WTC11 (cell line): ENCODE data around the gene PIGO. TPM values are rescaled to one million over a fixed set of nuclear protein-coding genes. Genes with fewer than 3 reads are reported as not detected.

Experiments used
- ATAC-seq: fragments of 200-7000 bp; cut with Tn5 transposase; 2 replicates; pipeline ENCODE4 v1.10.0; 2021; ENCODE audit warnings: mild to moderate bottlenecking, moderate library complexity
- CTCF ChIA-PET: fragments of 300-600 bp; sonication (Branson Sonifier 250); formaldehyde crosslinking; loops from one replicate; lab custom pipeline; 2021; ENCODE audit warnings: antibody characterized with exemption; lab: Charles Lee
- POLR2A ChIA-PET: fragments of 350-600 bp; sonication (Branson Sonifier 250); formaldehyde crosslinking; loops from one replicate; lab custom pipeline; 2021; ENCODE audit warnings: antibody characterized with exemption; lab: Charles Lee
- DNase-seq: peaks from one replicate; pipeline ENCODE4 v3.0.0; 2021; ENCODE audit warnings: low spot score
- H3K27ac Mint-ChIP-seq: 2 replicates; pipeline ENCODE4 v1.8.0; 2021; ENCODE audit warnings: mixed read lengths
- H3K27me3 Mint-ChIP-seq: 2 replicates; pipeline ENCODE4 v1.8.0; 2021; ENCODE audit warnings: low read depth, mild to moderate bottlenecking, moderate library complexity, mixed read lengths
- H3K36me3 Mint-ChIP-seq: 2 replicates; pipeline ENCODE4 v1.8.0; 2021; ENCODE audit warnings: mixed read lengths
- H3K4me1 Mint-ChIP-seq: 2 replicates; pipeline ENCODE4 v1.8.0; 2022; ENCODE audit warnings: mixed read lengths
- H3K4me3 Mint-ChIP-seq: 2 replicates; pipeline ENCODE4 v1.8.0; 2021; ENCODE audit warnings: mild to moderate bottlenecking, moderate library complexity, mixed read lengths
- H3K9me3 Mint-ChIP-seq: 2 replicates; pipeline ENCODE4 v1.8.0; 2021; ENCODE audit warnings: mixed read lengths
- ATF3 ChIP-seq: sonication (generic); formaldehyde crosslinking; conservative IDR thresholded peaks from 2 replicates; pipeline ENCODE4 v1.8.1; 2022; ENCODE audit warnings: mild to moderate bottlenecking, missing genetic modification reagents
- FOXJ3 ChIP-seq: sonication (generic); formaldehyde crosslinking; IDR thresholded peaks from 2 replicates; pipeline ENCODE4 v1.9.0; 2021; ENCODE audit warnings: missing genetic modification reagents, mild to moderate bottlenecking, borderline replicate concordance
- FOXK1 ChIP-seq: sonication (generic); formaldehyde crosslinking; IDR thresholded peaks from 2 replicates; pipeline ENCODE4 v1.8.0; 2022; ENCODE audit warnings: mild to moderate bottlenecking, moderate library complexity, missing genetic modification reagents
- MAX ChIP-seq: sonication (generic); formaldehyde crosslinking; IDR thresholded peaks from 2 replicates; pipeline ENCODE4 v1.8.0; 2022; ENCODE audit warnings: mild to moderate bottlenecking, missing genetic modification reagents
- SMAD4 ChIP-seq: sonication (generic); formaldehyde crosslinking; IDR thresholded peaks from 2 replicates; pipeline ENCODE4 v1.8.0; 2022; ENCODE audit warnings: mild to moderate bottlenecking, missing genetic modification reagents
- SP1 ChIP-seq: sonication (generic); formaldehyde crosslinking; conservative IDR thresholded peaks from 2 replicates; pipeline ENCODE4 v1.8.1; 2022; ENCODE audit warnings: missing genetic modification reagents
- ZBTB43 ChIP-seq: sonication (generic); formaldehyde crosslinking; IDR thresholded peaks from 2 replicates; pipeline ENCODE4 v1.8.1; 2023; ENCODE audit warnings: mild to moderate bottlenecking, missing genetic modification reagents
- ZMAT4 ChIP-seq: fragments of 250-450 bp; sonication (Bioruptor Pico); IDR thresholded peaks from 2 replicates; pipeline ENCODE4 v1.9.0; 2021; ENCODE audit warnings: mild to moderate bottlenecking
- ZNF121 ChIP-seq: sonication (generic); formaldehyde crosslinking; IDR thresholded peaks from 2 replicates; pipeline ENCODE4 v1.8.0; 2023; ENCODE audit warnings: missing genetic modification reagents
- total RNA-seq: library from RNA; stranded (reverse); gene quantifications from 3 replicates; pipeline ENCODE4 v1.2.3, GENCODE V29; 2021
- TF ChIP-seq, protein P1 (sequence below): fragments of 250-450 bp; sonication (Bioruptor Pico); IDR thresholded peaks from 2 replicates; pipeline ENCODE4 v1.8.0; 2021; ENCODE audit warnings: mild to moderate bottlenecking
- TF ChIP-seq, protein P2 (sequence below): sonication (generic); formaldehyde crosslinking; IDR thresholded peaks from 2 replicates; pipeline ENCODE4 v1.8.0; 2022; ENCODE audit warnings: mild to moderate bottlenecking, missing genetic modification reagents
- TF ChIP-seq, protein P3 (sequence below): sonication (generic); formaldehyde crosslinking; IDR thresholded peaks from 2 replicates; pipeline ENCODE4 v1.8.0; 2022; ENCODE audit warnings: missing genetic modification reagents
- TF ChIP-seq, protein P4 (sequence below): sonication (generic); formaldehyde crosslinking; IDR thresholded peaks from 2 replicates; pipeline ENCODE4 v1.8.1; 2022; ENCODE audit warnings: low read depth, missing genetic modification reagents, borderline replicate concordance
- TF ChIP-seq, protein P5 (sequence below): sonication (generic); formaldehyde crosslinking; IDR thresholded peaks from 2 replicates; pipeline ENCODE4 v1.8.1; 2023; ENCODE audit warnings: mild to moderate bottlenecking, moderate library complexity, missing genetic modification reagents

The PIGO gene
- total RNA-seq, 1 experiment from 2014 or later, result 23.8 TPM

DNA sequence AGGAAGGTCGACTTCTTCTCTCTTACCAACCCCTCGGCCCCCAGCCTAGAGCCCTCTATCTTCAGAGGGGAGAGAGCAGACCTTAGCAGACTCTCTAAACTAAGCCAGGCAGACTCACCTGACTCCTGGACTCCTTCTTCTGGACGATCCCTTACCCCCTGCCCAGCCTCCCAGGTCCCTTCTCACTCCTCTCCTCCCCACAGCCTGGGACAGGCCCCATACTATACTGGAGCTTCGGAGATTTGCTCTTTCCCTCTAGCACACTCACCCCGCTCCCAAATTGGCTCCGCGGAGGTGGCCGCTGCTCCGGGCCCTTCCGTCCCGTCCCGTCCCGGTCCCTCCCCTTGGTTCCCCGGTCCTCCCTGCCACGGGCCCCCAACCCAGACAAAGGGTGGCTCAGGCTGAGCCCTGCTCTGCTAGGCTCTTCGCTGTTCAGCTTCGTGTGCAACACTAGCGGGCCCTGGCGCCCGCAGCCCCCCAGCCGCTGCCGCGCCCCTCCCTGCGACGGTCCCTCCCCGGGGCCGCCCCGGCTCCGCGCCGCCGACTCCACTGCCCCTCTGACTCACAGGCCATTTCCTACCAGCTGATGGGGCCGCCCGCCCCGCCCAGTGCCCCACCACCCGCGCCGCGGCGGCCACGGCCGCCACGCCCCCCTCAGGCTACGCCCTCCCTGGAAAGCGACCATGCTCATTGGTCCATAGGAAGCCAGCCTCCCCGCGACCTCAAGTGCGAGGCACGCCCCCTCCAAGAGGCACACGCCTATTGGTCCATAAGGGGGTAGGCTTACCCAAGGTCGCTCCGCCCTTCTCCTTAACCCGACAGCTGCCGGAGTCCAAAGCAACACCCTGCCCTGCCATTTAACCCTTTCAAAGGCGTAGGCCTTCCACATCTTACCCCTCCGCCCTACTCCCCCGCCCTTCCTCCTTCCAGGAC is 14.9 kb upstream of the PIGO start:
- Mint-ChIP-seq H3K9me3 (no peaks in the 10 kb centered on the region), H3K27me3 (no peaks in the 10 kb centered on the region), H3K36me3 (no peaks in the 10 kb centered on the region), H3K27ac (no peak overlapping the region), H3K4me3 (peak overlapping the region; percentile 71), H3K4me1 (peaks cover 28% of the 10 kb centered on the region)
- DNase-seq (peak; percentile 99), ATAC-seq (peak; percentile 64)
- TF ChIP-seq SP1 (CRISPR knock-in tag) (peak; percentile 92), FOXK1 (CRISPR knock-in tag) (0 out of 2 replicates have a peak, but pooled peaks have one; percentile 19), ATF3 (no peak)
- ChIA-PET POLR2A (interaction anchor here (1.1 to 1.8 kb wide), 4 partner anchors 8 to 578 kb away, joined by 3 to 5 read pairs (median 4); partner anchors contain the start of genes FANCG and STOML2), CTCF (interaction anchor here (1.2 to 2.0 kb wide), 9 partner anchors 8 to 585 kb away, joined by 3 to 12 read pairs (median 6); partner anchors contain the start of genes PIGO and STOML2)

DNA sequence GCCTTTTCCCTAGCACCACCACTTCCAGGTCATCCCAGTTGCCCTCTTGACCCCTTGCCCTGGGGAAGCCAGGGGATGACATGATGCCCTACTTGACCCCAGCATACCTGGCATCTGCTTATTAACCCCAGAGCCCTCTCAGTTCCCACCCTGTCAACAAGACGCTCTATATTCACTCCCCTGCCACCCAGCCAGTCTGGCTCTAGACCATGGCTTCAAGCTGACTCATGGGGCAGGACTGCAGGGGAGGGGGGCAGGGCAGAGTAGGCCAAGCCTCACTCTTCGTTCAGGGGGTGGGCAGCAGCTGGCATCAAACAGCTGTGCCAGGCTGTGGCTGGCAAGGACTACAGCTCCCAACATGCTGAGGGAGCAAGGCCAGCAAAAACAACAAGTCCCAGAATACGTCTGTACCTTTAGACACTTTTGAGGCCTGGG is 14.0 kb upstream of the PIGO start:
- no peak overlapping the region for H3K27ac Mint-ChIP-seq
- H3K4me3 Mint-ChIP-seq, result peak overlapping the region; percentile 71
- no peaks in the 10 kb centered on the region for H3K27me3 Mint-ChIP-seq
- ChIA-PET CTCF (interaction anchor here (1.5 kb wide), 1 partner anchor 149 kb away, joined by 7 read pairs; no protein-coding TSS in a partner anchor), POLR2A (interaction anchor here (1.1 kb wide), 1 partner anchor 8 kb away, joined by 3 read pairs; no protein-coding TSS in a partner anchor)
- DNase-seq, result no peak
- no peaks in the 10 kb centered on the region for H3K9me3 Mint-ChIP-seq
- no peaks in the 10 kb centered on the region; the same call in 1 of the 2 replicates for H3K36me3 Mint-ChIP-seq
- TF ChIP-seq, protein P1, sequence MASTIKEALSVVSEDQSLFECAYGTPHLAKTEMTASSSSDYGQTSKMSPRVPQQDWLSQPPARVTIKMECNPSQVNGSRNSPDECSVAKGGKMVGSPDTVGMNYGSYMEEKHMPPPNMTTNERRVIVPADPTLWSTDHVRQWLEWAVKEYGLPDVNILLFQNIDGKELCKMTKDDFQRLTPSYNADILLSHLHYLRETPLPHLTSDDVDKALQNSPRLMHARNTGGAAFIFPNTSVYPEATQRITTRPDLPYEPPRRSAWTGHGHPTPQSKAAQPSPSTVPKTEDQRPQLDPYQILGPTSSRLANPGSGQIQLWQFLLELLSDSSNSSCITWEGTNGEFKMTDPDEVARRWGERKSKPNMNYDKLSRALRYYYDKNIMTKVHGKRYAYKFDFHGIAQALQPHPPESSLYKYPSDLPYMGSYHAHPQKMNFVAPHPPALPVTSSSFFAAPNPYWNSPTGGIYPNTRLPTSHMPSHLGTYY (CRISPR knock-in tag), result no peak
- no peak for TF ChIP-seq ATF3
- TF ChIP-seq ZMAT4 (CRISPR knock-in tag), result no peak
- ATAC-seq, result no peak
- H3K4me1 Mint-ChIP-seq, result peaks cover 27% of the 10 kb centered on the region

DNA sequence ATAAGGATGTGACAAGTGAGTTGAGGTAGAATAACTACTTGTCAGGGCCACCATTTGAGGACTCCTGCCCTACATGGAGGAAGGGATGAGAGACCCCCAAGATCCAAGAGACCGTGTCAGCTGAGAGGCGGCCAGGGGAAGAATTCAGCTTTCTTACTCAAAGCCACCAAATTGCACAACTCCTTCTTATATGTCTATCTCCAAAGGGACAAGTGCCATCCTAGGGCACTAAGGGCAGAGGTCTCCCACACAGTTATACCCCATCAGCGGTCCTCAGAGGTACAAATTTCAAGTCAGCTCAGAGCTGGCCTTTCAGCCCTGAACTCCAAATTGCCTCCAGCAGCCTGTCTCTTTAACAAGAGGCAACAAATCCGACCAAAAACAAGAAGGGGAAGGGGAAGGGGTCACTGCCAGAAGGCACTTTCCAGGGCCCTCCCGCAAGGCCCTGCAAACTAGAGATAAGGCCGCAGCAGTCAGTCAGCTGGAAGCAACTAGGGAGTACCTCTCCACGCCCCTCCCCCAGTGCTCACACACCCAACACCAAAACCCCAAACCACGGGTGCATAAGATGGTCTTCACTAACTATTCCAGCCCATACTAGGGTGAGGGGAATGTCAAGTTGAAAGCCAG is 12.7 kb upstream of the PIGO start:
- CTCF ChIA-PET, result interaction anchor here (0.6 kb wide), 1 partner anchor 148 kb away, joined by 3 read pairs; no protein-coding TSS in a partner anchor
- ATAC-seq (no peak), DNase-seq (no peak)
- Mint-ChIP-seq H3K36me3 (no peaks in the 10 kb centered on the region; the same call in 1 of the 2 replicates), H3K4me3 (no peak overlapping the region), H3K27me3 (no peaks in the 10 kb centered on the region), H3K27ac (no peak overlapping the region), H3K9me3 (no peaks in the 10 kb centered on the region), H3K4me1 (peaks cover 21% of the 10 kb centered on the region)
- POLR2A ChIA-PET, result no interaction called here
- TF ChIP-seq MAX (CRISPR knock-in tag) (no peak), ZBTB43 (CRISPR knock-in tag) (no peak), ZNF121 (no peak), SMAD4 (no peak), FOXJ3 (no peak)
- TF ChIP-seq, protein P2, sequence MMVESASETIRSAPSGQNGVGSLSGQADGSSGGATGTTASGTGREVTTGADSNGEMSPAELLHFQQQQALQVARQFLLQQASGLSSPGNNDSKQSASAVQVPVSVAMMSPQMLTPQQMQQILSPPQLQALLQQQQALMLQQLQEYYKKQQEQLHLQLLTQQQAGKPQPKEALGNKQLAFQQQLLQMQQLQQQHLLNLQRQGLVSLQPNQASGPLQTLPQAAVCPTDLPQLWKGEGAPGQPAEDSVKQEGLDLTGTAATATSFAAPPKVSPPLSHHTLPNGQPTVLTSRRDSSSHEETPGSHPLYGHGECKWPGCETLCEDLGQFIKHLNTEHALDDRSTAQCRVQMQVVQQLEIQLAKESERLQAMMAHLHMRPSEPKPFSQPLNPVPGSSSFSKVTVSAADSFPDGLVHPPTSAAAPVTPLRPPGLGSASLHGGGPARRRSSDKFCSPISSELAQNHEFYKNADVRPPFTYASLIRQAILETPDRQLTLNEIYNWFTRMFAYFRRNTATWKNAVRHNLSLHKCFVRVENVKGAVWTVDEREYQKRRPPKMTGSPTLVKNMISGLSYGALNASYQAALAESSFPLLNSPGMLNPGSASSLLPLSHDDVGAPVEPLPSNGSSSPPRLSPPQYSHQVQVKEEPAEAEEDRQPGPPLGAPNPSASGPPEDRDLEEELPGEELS, result no peak
- TF ChIP-seq, protein P3, sequence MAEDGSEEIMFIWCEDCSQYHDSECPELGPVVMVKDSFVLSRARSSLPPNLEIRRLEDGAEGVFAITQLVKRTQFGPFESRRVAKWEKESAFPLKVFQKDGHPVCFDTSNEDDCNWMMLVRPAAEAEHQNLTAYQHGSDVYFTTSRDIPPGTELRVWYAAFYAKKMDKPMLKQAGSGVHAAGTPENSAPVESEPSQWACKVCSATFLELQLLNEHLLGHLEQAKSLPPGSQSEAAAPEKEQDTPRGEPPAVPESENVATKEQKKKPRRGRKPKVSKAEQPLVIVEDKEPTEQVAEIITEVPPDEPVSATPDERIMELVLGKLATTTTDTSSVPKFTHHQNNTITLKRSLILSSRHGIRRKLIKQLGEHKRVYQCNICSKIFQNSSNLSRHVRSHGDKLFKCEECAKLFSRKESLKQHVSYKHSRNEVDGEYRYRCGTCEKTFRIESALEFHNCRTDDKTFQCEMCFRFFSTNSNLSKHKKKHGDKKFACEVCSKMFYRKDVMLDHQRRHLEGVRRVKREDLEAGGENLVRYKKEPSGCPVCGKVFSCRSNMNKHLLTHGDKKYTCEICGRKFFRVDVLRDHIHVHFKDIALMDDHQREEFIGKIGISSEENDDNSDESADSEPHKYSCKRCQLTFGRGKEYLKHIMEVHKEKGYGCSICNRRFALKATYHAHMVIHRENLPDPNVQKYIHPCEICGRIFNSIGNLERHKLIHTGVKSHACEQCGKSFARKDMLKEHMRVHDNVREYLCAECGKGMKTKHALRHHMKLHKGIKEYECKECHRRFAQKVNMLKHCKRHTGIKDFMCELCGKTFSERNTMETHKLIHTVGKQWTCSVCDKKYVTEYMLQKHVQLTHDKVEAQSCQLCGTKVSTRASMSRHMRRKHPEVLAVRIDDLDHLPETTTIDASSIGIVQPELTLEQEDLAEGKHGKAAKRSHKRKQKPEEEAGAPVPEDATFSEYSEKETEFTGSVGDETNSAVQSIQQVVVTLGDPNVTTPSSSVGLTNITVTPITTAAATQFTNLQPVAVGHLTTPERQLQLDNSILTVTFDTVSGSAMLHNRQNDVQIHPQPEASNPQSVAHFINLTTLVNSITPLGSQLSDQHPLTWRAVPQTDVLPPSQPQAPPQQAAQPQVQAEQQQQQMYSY (CRISPR knock-in tag), result no peak
- TF ChIP-seq, protein P4, sequence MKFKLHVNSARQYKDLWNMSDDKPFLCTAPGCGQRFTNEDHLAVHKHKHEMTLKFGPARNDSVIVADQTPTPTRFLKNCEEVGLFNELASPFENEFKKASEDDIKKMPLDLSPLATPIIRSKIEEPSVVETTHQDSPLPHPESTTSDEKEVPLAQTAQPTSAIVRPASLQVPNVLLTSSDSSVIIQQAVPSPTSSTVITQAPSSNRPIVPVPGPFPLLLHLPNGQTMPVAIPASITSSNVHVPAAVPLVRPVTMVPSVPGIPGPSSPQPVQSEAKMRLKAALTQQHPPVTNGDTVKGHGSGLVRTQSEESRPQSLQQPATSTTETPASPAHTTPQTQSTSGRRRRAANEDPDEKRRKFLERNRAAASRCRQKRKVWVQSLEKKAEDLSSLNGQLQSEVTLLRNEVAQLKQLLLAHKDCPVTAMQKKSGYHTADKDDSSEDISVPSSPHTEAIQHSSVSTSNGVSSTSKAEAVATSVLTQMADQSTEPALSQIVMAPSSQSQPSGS (CRISPR knock-in tag), result no peak
- TF ChIP-seq, protein P5, sequence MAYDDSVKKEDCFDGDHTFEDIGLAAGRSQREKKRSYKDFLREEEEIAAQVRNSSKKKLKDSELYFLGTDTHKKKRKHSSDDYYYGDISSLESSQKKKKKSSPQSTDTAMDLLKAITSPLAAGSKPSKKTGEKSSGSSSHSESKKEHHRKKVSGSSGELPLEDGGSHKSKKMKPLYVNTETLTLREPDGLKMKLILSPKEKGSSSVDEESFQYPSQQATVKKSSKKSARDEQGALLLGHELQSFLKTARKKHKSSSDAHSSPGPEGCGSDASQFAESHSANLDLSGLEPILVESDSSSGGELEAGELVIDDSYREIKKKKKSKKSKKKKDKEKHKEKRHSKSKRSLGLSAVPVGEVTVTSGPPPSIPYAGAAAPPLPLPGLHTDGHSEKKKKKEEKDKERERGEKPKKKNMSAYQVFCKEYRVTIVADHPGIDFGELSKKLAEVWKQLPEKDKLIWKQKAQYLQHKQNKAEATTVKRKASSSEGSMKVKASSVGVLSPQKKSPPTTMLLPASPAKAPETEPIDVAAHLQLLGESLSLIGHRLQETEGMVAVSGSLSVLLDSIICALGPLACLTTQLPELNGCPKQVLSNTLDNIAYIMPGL (CRISPR knock-in tag), result no peak
